Smooth muscle cell (in vitro differentiated cells): ENCODE results near the gene CHP1. TPM values are rescaled to one million over a fixed set of nuclear protein-coding genes. Genes with fewer than 3 reads are reported as not detected.
A peak's percentile ranks its signal among the peaks of the same experiment; 100 is the strongest.

ENCODE experiments used
- DNase-seq: peaks from one replicate; lab custom pipeline; 2025; ENCODE audit not compliant: unreplicated experiment; lab: John Stamatoyannopoulos, UW
- H2AFZ ChIP-seq: fragments of 200-600 bp; sonication (generic); 2 replicates; pipeline ENCODE4 v1.6.0; 2016; ENCODE audit warnings: antibody characterized with exemption, low read depth, mild to moderate bottlenecking
- H3F3A ChIP-seq: fragments of 200-600 bp; sonication (generic); 2 replicates; pipeline ENCODE4 v1.6.0; 2017; ENCODE audit warnings: antibody characterized with exemption, low read depth
- H3K27ac ChIP-seq: fragments of 200-600 bp; sonication (generic); 2 replicates; pipeline ENCODE4 v1.5.1; 2016; ENCODE audit warnings: low read depth, mild to moderate bottlenecking
- H3K27me3 ChIP-seq: fragments of 200-600 bp; sonication (generic); 2 replicates; pipeline ENCODE4 v1.6.1; 2016; ENCODE audit warnings: low read depth, mild to moderate bottlenecking
- H3K36me3 ChIP-seq: fragments of 200-600 bp; sonication (generic); 2 replicates; pipeline ENCODE4 v1.5.1; 2016; ENCODE audit warnings: low read depth
- H3K4me1 ChIP-seq: fragments of 200-600 bp; sonication (generic); 2 replicates; pipeline ENCODE4 v1.5.1; 2016; ENCODE audit warnings: low read depth
- H3K4me2 ChIP-seq: fragments of 200-600 bp; sonication (generic); 2 replicates; pipeline ENCODE4 v1.6.0; 2016; ENCODE audit warnings: mild to moderate bottlenecking
- H3K4me3 ChIP-seq: fragments of 200-600 bp; sonication (generic); 2 replicates; pipeline ENCODE4 v1.5.1; 2016; ENCODE audit warnings: mild to moderate bottlenecking
- H3K79me2 ChIP-seq: fragments of 200-600 bp; sonication (generic); 2 replicates; pipeline ENCODE4 v1.6.0; 2016; ENCODE audit warnings: low read depth, mild to moderate bottlenecking
- H3K9ac ChIP-seq: fragments of 200-600 bp; sonication (generic); 2 replicates; pipeline ENCODE4 v1.6.0; 2016; ENCODE audit warnings: low read depth
- H3K9me3 ChIP-seq: fragments of 200-600 bp; sonication (generic); replicated peaks from 2 replicates; pipeline ENCODE4 v1.5.1; 2016; ENCODE audit warnings: low read depth
- H4K20me1 ChIP-seq: fragments of 200-600 bp; sonication (generic); 2 replicates; pipeline ENCODE4 v1.6.0; 2016; ENCODE audit warnings: low read depth
- CTCF ChIP-seq: fragments of 200-600 bp; sonication (generic); IDR thresholded peaks from 2 replicates; pipeline ENCODE4 v1.5.1; 2017; ENCODE audit warnings: borderline replicate concordance, mild to moderate bottlenecking, antibody characterized with exemption; ENCODE audit not compliant: insufficient read depth, poor library complexity, severe bottlenecking
- WGBS: methylation state at CpG from one replicate; pipeline ENCODE4 v1.1.7; 2016; ENCODE audit warnings: low lambda C conversion rate; 5-methylcytosine and 5-hydroxymethylcytosine counted together
- polyA plus RNA-seq: library from polyadenylated mRNA; unstranded; fragments of >200 nt; fragmentation: Nextera tagmentation; extraction: Ambion mirVana; gene quantifications from 2 replicates; pipeline ENCODE4 v1.2.1, GENCODE V29; 2016
- total RNA-seq: library from RNA; depleted of rRNA; stranded (reverse); fragments of >200 nt; gene quantifications from 2 replicates; pipeline ENCODE4 v1.2.3, GENCODE V29; 2014

CHP1 gene
- total RNA-seq (89.5 and 142 TPM in 2 replicates), polyA plus RNA-seq (22.1 and 28.0 TPM in 2 replicates)

GRCh38 chr15:41230650-41231421, at the start of gene CHP1, which contains the start of gene EXD1:
Gene CHP1 (plus strand): TSS chr15:41231268. CDS start chr15:41231383, 115 bp downstream.
Gene EXD1 (minus strand): TSS chr15:41230757. CDS start chr15:41226575, 4,182 bp downstream.
- H3K4me2 ChIP-seq, result peak within 1 kb of the TSS; percentile 98
- no peaks in the 10 kb centered on the region for H3K36me3 ChIP-seq
- peak within 1 kb of the TSS; percentile 94 for H2AFZ ChIP-seq
- WGBS, result 1% methylated on average over 68 of the region's 72 CpGs
- peak within 1 kb of the TSS; percentile 98 for H3K9ac ChIP-seq
- peak; percentile 94 for DNase-seq
- no peaks in the 10 kb centered on the region for H3K9me3 ChIP-seq
- H3K27me3 ChIP-seq, result no peaks in the 10 kb centered on the region
- peaks cover 6% of the 10 kb centered on the region for H3K4me1 ChIP-seq
- H3K79me2 ChIP-seq, result peaks cover 44% of the 10 kb centered on the region
- H3K27ac ChIP-seq, result peak within 1 kb of the TSS; percentile 96
- no peaks in the 10 kb centered on the region for H3F3A ChIP-seq
- peak within 1 kb of the TSS; percentile 98 for H3K4me3 ChIP-seq
- peak; percentile 95 for TF ChIP-seq CTCF
- H4K20me1 ChIP-seq, result peaks cover 34% of the 10 kb centered on the region

- Histone ChIP-seq H3K27ac (no peak overlapping the region), H3F3A (no peaks in the 10 kb centered on the region), H3K4me1 (no peaks in the 10 kb centered on the region), H3K9me3 (no peaks in the 10 kb centered on the region), H3K27me3 (no peaks in the 10 kb centered on the region), H3K9ac (no peak overlapping the region), H3K36me3 (no peaks in the 10 kb centered on the region), H4K20me1 (no peaks in the 10 kb centered on the region), H3K79me2 (no peaks in the 10 kb centered on the region), H2AFZ (no peak overlapping the region), H3K4me3 (no peak overlapping the region), H3K4me2 (no peak overlapping the region)
- WGBS, result 57% methylated on average over 4 of the region's 4 CpGs
- no peak for DNase-seq
- TF ChIP-seq CTCF, result no peak
Measured at GRCh38 chr15:41182266-41182665, 48.8 kb upstream of the CHP1 start.

- no peak overlapping the region for H3K27ac ChIP-seq
- H3K27me3 ChIP-seq, result no peaks in the 10 kb centered on the region
- no peak overlapping the region for H3K4me2 ChIP-seq
- H3F3A ChIP-seq, result no peaks in the 10 kb centered on the region
- no peak overlapping the region for H3K9ac ChIP-seq
- no peaks in the 10 kb centered on the region for H3K36me3 ChIP-seq
- no peak for TF ChIP-seq CTCF
- 86% methylated on average over 2 of the region's 2 CpGs for WGBS
- H4K20me1 ChIP-seq, result no peaks in the 10 kb centered on the region
- H2AFZ ChIP-seq, result peak overlapping the region; percentile 49
- DNase-seq, result no peak
- no peak overlapping the region for H3K4me3 ChIP-seq
- no peaks in the 10 kb centered on the region for H3K9me3 ChIP-seq
- H3K4me1 ChIP-seq, result no peaks in the 10 kb centered on the region
- no peaks in the 10 kb centered on the region for H3K79me2 ChIP-seq
Measured at GRCh38 chr15:41183581-41183980, 47.5 kb upstream of the CHP1 start.
